GM23338 (cell line): ENCODE data around the gene USP10. TPM values are rescaled to one million over a fixed set of nuclear protein-coding genes. Genes with fewer than 3 reads are reported as not detected.
A peak's percentile ranks its signal among the peaks of the same experiment; 100 is the strongest.

Source experiments
- ATAC-seq: fragments of 200-7000 bp; cut with Tn5 transposase; 3 replicates; pipeline ENCODE4 v1.9.1; 2020
- DNase-seq: peaks from one replicate; pipeline ENCODE4 v3.0.0-alpha.2; 2015; ENCODE audit warnings: low spot score
- H2AFZ ChIP-seq: fragments of 200-600 bp; sonication (generic); 2 replicates; pipeline ENCODE4 v1.8.0; 2016; ENCODE audit warnings: antibody characterized with exemption, mild to moderate bottlenecking, moderate library complexity
- H3F3A ChIP-seq: fragments of 200-600 bp; sonication (generic); replicated peaks from 2 replicates; pipeline ENCODE4 v1.8.0; 2017; ENCODE audit warnings: antibody characterized with exemption, mixed run types, low read depth
- H3K27ac ChIP-seq: fragments of 200-600 bp; sonication (generic); 2 replicates; pipeline ENCODE4 v1.6.1; 2016; ENCODE audit warnings: low read depth
- H3K27me3 ChIP-seq: fragments of 200-600 bp; sonication (generic); 2 replicates; pipeline ENCODE4 v1.8.0; 2016; ENCODE audit warnings: mild to moderate bottlenecking, mixed run types, moderate library complexity; ENCODE audit not compliant: insufficient read depth
- H3K36me3 ChIP-seq: fragments of 200-600 bp; sonication (generic); 2 replicates; pipeline ENCODE4 v1.8.0; 2016; ENCODE audit warnings: mild to moderate bottlenecking; ENCODE audit not compliant: insufficient read depth
- H3K4me1 ChIP-seq: fragments of 200-600 bp; sonication (generic); 2 replicates; pipeline ENCODE4 v1.8.0; 2016; ENCODE audit warnings: mild to moderate bottlenecking, moderate library complexity; ENCODE audit not compliant: insufficient read depth
- H3K4me2 ChIP-seq: fragments of 200-600 bp; sonication (generic); 2 replicates; pipeline ENCODE4 v1.7.1; 2017; ENCODE audit warnings: mixed run types
- H3K4me3 ChIP-seq: fragments of 200-600 bp; sonication (generic); 2 replicates; pipeline ENCODE4 v1.6.1; 2016; ENCODE audit warnings: mixed run types
- H3K79me2 ChIP-seq: fragments of 200-600 bp; sonication (generic); replicated peaks from 2 replicates; pipeline ENCODE4 v1.8.0; 2017; ENCODE audit warnings: mild to moderate bottlenecking; ENCODE audit not compliant: insufficient read depth
- H3K9me2 ChIP-seq: fragments of 200-600 bp; sonication (generic); 2 replicates; pipeline ENCODE4 v1.8.0; 2017; ENCODE audit not compliant: insufficient read depth
- H4K20me1 ChIP-seq: fragments of 200-600 bp; sonication (generic); replicated peaks from 2 replicates; pipeline ENCODE4 v1.8.0; 2017; ENCODE audit warnings: mild to moderate bottlenecking; ENCODE audit not compliant: insufficient read depth
- H3K27ac Mint-ChIP-seq: 2 replicates; pipeline ENCODE4 v1.8.0; 2020; ENCODE audit warnings: inconsistent platforms, mild to moderate bottlenecking, moderate library complexity, mixed read lengths
- H3K27me3 Mint-ChIP-seq: 3 replicates; pipeline ENCODE4 v1.8.0; 2022; ENCODE audit warnings: low read depth, mild to moderate bottlenecking, moderate library complexity, mixed read lengths, inconsistent platforms; ENCODE audit not compliant: insufficient read depth, poor library complexity
- H3K36me3 Mint-ChIP-seq: 3 replicates; pipeline ENCODE4 v1.8.0; 2021; ENCODE audit warnings: low read depth, mild to moderate bottlenecking, inconsistent platforms, moderate library complexity, mixed read lengths
- H3K4me1 Mint-ChIP-seq: 3 replicates; pipeline ENCODE4 v1.8.0; 2020; ENCODE audit warnings: mild to moderate bottlenecking, inconsistent platforms, mixed read lengths
- H3K4me3 Mint-ChIP-seq: 3 replicates; pipeline ENCODE4 v1.8.0; 2021; ENCODE audit warnings: moderate library complexity, mild to moderate bottlenecking, inconsistent platforms, mixed read lengths
- H3K9me3 Mint-ChIP-seq: 3 replicates; pipeline ENCODE4 v1.8.0; 2020; ENCODE audit warnings: moderate library complexity, mild to moderate bottlenecking, inconsistent platforms, mixed read lengths
- POLR2AphosphoS5 ChIP-seq: IDR thresholded peaks from 2 replicates; pipeline ENCODE4 v1.6.1; 2016; ENCODE audit warnings: antibody characterized with exemption, low read depth
- polyA plus RNA-seq: library from polyadenylated mRNA; unstranded; fragments of >200 nt; fragmentation: Nextera tagmentation; extraction: Ambion mirVana; gene quantifications from 2 replicates; pipeline ENCODE4 v1.2.1, GENCODE V29; 2016
- total RNA-seq: library from RNA; depleted of rRNA; stranded (reverse); fragments of >200 nt; shearing (Covaris generic); gene quantifications from 2 replicates; pipeline ENCODE4 v1.2.3, GENCODE V29; 2014
- TF ChIP-seq, protein P1 (sequence below): IDR thresholded peaks from 2 replicates; pipeline ENCODE4 v1.6.1; 2016; ENCODE audit warnings: antibody characterized with exemption
- TF ChIP-seq, protein P2 (sequence below): fragments of 250-450 bp; sonication (Bioruptor Pico); IDR thresholded peaks from 2 replicates; pipeline ENCODE4 v1.5.0; 2020; ENCODE audit warnings: mild to moderate bottlenecking, moderate library complexity

USP10 gene
- total and polyA plus RNA-seq, 2 experiments from 2014 or later = 158 to 194 TPM

DNA sequence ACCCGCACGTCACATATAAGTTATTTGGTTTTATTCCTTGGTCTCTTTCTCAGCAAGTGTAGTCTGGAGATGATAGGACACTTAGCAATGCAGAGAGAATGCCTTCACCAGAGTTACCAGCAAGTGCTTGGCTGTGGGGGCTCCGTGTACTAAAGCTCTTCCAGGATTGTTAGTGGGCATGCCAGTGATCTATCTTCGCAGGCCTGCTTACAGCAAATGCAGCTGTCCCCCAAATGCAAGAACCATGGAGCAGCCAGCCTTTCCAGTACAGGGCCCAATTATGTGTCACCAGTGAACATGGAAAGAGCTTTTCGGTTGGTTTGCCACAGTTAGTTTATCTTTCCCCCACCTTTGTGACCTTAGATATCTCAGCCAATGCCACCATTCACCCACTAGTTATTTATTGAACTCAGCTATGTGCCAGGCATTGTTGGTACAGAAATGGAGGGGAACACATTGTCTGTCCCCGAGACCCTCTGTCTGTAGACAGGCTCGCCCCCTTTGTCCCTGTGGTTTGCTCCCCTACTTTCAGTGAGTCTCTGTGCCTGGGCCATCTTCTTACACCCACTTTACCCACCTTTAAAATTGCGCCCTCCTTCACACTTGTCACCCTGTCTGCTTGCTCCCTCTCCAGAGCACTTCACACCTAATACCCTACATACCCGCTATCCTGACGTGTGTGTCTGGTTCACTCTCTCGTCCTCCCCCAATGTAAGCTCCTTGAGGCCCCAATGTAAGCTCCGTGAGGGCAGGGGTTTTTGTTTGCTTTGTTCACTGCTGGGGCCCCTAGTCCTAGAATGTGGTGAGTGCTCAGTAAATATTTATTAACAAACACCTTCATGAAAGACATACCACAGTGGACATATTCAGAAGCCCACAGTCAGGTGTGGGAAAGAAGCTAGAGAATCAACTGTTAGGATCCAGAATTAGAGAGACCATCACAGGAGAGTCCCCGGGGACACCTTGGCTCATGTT lies 13.3 kb downstream of the USP10 start:
- H3K4me3 Mint-ChIP-seq = no peak overlapping the region; the same call in 2 of the 3 replicates
- Histone ChIP-seq H3K9me2 (no peaks in the 10 kb centered on the region), H3F3A (0 out of 2 replicates have a peak, but pooled peaks cover 6% of the 10 kb centered on the region), H3K27me3 (no peaks in the 10 kb centered on the region), H3K27ac (peak overlapping the region; percentile 85; the same call in 1 of the 2 replicates), H3K4me1 (peaks cover 74% of the 10 kb centered on the region), H4K20me1 (peaks cover 95% of the 10 kb centered on the region), H3K4me2 (peak overlapping the region; percentile 41; the same call in 1 of the 2 replicates), H2AFZ (no peak overlapping the region), H3K4me3 (no peak overlapping the region), H3K36me3 (peaks cover 3% of the 10 kb centered on the region; the same call in 1 of the 2 replicates), H3K79me2 (peaks cover 100% of the 10 kb centered on the region)
- H3K27ac Mint-ChIP-seq = peak overlapping the region; percentile 18; the same call in 1 of the 2 replicates
- no peaks in the 10 kb centered on the region for H3K9me3 Mint-ChIP-seq
- no peak; the same call in 2 of the 3 replicates for ATAC-seq
- TF ChIP-seq, protein P1, sequence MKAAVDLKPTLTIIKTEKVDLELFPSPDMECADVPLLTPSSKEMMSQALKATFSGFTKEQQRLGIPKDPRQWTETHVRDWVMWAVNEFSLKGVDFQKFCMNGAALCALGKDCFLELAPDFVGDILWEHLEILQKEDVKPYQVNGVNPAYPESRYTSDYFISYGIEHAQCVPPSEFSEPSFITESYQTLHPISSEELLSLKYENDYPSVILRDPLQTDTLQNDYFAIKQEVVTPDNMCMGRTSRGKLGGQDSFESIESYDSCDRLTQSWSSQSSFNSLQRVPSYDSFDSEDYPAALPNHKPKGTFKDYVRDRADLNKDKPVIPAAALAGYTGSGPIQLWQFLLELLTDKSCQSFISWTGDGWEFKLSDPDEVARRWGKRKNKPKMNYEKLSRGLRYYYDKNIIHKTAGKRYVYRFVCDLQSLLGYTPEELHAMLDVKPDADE = no peak
- TF ChIP-seq POLR2AphosphoS5 = no peak
- TF ChIP-seq, protein P2, sequence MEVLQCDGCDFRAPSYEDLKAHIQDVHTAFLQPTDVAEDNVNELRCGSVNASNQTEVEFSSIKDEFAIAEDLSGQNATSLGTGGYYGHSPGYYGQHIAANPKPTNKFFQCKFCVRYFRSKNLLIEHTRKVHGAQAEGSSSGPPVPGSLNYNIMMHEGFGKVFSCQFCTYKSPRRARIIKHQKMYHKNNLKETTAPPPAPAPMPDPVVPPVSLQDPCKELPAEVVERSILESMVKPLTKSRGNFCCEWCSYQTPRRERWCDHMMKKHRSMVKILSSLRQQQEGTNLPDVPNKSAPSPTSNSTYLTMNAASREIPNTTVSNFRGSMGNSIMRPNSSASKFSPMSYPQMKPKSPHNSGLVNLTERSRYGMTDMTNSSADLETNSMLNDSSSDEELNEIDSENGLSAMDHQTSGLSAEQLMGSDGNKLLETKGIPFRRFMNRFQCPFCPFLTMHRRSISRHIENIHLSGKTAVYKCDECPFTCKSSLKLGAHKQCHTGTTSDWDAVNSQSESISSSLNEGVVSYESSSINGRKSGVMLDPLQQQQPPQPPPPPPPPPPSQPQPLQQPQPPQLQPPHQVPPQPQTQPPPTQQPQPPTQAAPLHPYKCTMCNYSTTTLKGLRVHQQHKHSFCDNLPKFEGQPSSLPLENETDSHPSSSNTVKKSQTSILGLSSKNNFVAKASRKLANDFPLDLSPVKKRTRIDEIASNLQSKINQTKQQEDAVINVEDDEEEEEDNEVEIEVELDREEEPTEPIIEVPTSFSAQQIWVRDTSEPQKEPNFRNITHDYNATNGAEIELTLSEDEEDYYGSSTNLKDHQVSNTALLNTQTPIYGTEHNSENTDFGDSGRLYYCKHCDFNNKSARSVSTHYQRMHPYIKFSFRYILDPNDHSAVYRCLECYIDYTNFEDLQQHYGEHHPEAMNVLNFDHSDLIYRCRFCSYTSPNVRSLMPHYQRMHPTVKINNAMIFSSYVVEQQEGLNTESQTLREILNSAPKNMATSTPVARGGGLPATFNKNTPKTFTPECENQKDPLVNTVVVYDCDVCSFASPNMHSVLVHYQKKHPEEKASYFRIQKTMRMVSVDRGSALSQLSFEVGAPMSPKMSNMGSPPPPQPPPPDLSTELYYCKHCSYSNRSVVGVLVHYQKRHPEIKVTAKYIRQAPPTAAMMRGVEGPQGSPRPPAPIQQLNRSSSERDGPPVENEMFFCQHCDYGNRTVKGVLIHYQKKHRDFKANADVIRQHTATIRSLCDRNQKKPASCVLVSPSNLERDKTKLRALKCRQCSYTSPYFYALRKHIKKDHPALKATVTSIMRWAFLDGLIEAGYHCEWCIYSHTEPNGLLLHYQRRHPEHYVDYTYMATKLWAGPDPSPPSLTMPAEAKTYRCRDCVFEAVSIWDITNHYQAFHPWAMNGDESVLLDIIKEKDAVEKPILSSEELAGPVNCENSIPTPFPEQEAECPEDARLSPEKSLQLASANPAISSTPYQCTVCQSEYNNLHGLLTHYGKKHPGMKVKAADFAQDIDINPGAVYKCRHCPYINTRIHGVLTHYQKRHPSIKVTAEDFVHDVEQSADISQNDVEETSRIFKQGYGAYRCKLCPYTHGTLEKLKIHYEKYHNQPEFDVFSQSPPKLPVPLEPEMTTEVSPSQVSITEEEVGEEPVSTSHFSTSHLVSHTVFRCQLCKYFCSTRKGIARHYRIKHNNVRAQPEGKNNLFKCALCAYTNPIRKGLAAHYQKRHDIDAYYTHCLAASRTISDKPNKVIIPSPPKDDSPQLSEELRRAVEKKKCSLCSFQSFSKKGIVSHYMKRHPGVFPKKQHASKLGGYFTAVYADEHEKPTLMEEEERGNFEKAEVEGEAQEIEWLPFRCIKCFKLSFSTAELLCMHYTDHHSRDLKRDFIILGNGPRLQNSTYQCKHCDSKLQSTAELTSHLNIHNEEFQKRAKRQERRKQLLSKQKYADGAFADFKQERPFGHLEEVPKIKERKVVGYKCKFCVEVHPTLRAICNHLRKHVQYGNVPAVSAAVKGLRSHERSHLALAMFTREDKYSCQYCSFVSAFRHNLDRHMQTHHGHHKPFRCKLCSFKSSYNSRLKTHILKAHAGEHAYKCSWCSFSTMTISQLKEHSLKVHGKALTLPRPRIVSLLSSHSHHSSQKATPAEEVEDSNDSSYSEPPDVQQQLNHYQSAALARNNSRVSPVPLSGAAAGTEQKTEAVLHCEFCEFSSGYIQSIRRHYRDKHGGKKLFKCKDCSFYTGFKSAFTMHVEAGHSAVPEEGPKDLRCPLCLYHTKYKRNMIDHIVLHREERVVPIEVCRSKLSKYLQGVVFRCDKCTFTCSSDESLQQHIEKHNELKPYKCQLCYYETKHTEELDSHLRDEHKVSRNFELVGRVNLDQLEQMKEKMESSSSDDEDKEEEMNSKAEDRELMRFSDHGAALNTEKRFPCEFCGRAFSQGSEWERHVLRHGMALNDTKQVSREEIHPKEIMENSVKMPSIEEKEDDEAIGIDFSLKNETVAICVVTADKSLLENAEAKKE (CRISPR knock-in tag) = no peak
- peaks cover 76% of the 10 kb centered on the region for H3K4me1 Mint-ChIP-seq
- H3K36me3 Mint-ChIP-seq = peaks cover 9% of the 10 kb centered on the region; the same call in 2 of the 3 replicates
- DNase-seq = no peak
- peaks cover 10% of the 10 kb centered on the region for H3K27me3 Mint-ChIP-seq
